ENCODE results near the gene CDH23.

DNA sequence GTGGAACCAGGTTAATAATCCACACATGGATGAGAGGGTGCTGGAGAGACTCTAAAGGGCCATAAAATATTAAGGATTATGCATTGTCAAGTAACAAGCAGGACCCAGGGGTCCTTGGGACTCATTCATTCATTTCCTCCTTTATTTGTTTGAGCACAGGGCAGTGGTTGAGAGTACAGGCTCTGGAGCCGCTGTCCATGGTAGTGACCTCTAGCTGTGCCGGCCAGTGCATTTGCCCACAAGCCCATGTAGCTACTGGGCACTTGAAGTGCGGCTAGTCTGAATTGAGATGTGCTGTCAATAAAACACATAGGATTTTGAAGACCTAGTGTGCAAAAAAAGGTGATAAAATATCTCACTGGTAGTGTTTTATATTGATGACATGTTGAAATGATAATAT, 185.3 kb downstream of the CDH23 start:
- TF ChIP-seq, protein P1, sequence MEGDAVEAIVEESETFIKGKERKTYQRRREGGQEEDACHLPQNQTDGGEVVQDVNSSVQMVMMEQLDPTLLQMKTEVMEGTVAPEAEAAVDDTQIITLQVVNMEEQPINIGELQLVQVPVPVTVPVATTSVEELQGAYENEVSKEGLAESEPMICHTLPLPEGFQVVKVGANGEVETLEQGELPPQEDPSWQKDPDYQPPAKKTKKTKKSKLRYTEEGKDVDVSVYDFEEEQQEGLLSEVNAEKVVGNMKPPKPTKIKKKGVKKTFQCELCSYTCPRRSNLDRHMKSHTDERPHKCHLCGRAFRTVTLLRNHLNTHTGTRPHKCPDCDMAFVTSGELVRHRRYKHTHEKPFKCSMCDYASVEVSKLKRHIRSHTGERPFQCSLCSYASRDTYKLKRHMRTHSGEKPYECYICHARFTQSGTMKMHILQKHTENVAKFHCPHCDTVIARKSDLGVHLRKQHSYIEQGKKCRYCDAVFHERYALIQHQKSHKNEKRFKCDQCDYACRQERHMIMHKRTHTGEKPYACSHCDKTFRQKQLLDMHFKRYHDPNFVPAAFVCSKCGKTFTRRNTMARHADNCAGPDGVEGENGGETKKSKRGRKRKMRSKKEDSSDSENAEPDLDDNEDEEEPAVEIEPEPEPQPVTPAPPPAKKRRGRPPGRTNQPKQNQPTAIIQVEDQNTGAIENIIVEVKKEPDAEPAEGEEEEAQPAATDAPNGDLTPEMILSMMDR (IDR thresholded peaks at IDR 0.05): no peak
- TF ChIP-seq ZFX (IDR thresholded peaks at IDR 0.05; ENCODE audit: borderline replicate concordance): no peak

Data from 22Rv1 (cell line).